ENCODE measurements around the gene DYRK3. TPM values are rescaled to one million over a fixed set of nuclear protein-coding genes. Genes with fewer than 3 reads are reported as not detected.

Gene DYRK3
- total RNA-seq, 1 donor from 2014 or later, result 12.1 TPM

GRCh38 chr1:206666954-206667665 is 31.8 kb downstream of the DYRK3 start:
- H3K4me1 Mint-ChIP-seq (ENCODE audit: low read depth), result peaks cover 25% of the 10 kb centered on the region
- H3K27ac Mint-ChIP-seq, result no peak overlapping the region
- intact Hi-C loops (cut with micrococcal nuclease), result loop anchor here (10.0 kb wide), 1 partner anchor 48 kb away; no protein-coding TSS in a partner anchor
- H3K9me3 Mint-ChIP-seq, result no peaks in the 10 kb centered on the region
- H3K4me3 Mint-ChIP-seq (ENCODE audit: low read depth), result no peak overlapping the region
- peaks cover 20% of the 10 kb centered on the region for H3K27me3 Mint-ChIP-seq (ENCODE audit: low read depth)
- no peak for DNase-seq (ENCODE audit: low spot score)
- H3K36me3 Mint-ChIP-seq (ENCODE audit: low read depth), result no peaks in the 10 kb centered on the region

GRCh38 chr1:206668351-206668750 is 33.0 kb downstream of the DYRK3 start:
- intact Hi-C loops (cut with micrococcal nuclease), result loop anchor here (10.0 kb wide), 1 partner anchor 46 kb away; no protein-coding TSS in a partner anchor
- Mint-ChIP-seq H3K36me3 (ENCODE audit: low read depth) (no peaks in the 10 kb centered on the region), H3K27me3 (ENCODE audit: low read depth) (peaks cover 14% of the 10 kb centered on the region), H3K27ac (no peak overlapping the region), H3K4me1 (ENCODE audit: low read depth) (peaks cover 16% of the 10 kb centered on the region), H3K9me3 (no peaks in the 10 kb centered on the region), H3K4me3 (ENCODE audit: low read depth) (no peak overlapping the region)
- DNase-seq (ENCODE audit: low spot score), result no peak

- Mint-ChIP-seq H3K36me3 (ENCODE audit: low read depth) (no peaks in the 10 kb centered on the region), H3K4me3 (ENCODE audit: low read depth) (no peak overlapping the region), H3K4me1 (ENCODE audit: low read depth) (peaks cover 16% of the 10 kb centered on the region), H3K27ac (no peak overlapping the region), H3K9me3 (no peaks in the 10 kb centered on the region), H3K27me3 (ENCODE audit: low read depth) (peaks cover 10% of the 10 kb centered on the region)
- intact Hi-C loops (cut with micrococcal nuclease), result loop anchor here (10.0 kb wide), 1 partner anchor 46 kb away; no protein-coding TSS in a partner anchor
- no peak for DNase-seq (ENCODE audit: low spot score)
These were observed 33.6 kb downstream of the DYRK3 start for GRCh38 chr1:206668874-206669410.

GRCh38 chr1:206672011-206672688 is 36.8 kb downstream of the DYRK3 start:
- no peaks in the 10 kb centered on the region for H3K9me3 Mint-ChIP-seq
- H3K27ac Mint-ChIP-seq, result no peak overlapping the region
- peaks cover 11% of the 10 kb centered on the region for H3K4me1 Mint-ChIP-seq (ENCODE audit: low read depth)
- intact Hi-C loops (cut with micrococcal nuclease), result no loop called here
- H3K27me3 Mint-ChIP-seq (ENCODE audit: low read depth), result peaks cover 4% of the 10 kb centered on the region
- DNase-seq (ENCODE audit: low spot score), result no peak
- H3K36me3 Mint-ChIP-seq (ENCODE audit: low read depth), result no peaks in the 10 kb centered on the region
- H3K4me3 Mint-ChIP-seq (ENCODE audit: low read depth), result no peak overlapping the region

- Mint-ChIP-seq H3K4me1 (ENCODE audit: low read depth) (peaks cover 5% of the 10 kb centered on the region), H3K27ac (no peak overlapping the region), H3K36me3 (ENCODE audit: low read depth) (no peaks in the 10 kb centered on the region), H3K27me3 (ENCODE audit: low read depth) (peaks cover 4% of the 10 kb centered on the region), H3K4me3 (ENCODE audit: low read depth) (no peak overlapping the region), H3K9me3 (no peaks in the 10 kb centered on the region)
- DNase-seq (ENCODE audit: low spot score), result no peak
- intact Hi-C loops (cut with micrococcal nuclease), result no loop called here
These were observed 37.8 kb downstream of the DYRK3 start for GRCh38 chr1:206672844-206673758.

GRCh38 chr1:206674236-206674635 is 38.9 kb downstream of the DYRK3 start:
- Mint-ChIP-seq H3K27ac (no peak overlapping the region), H3K36me3 (ENCODE audit: low read depth) (no peaks in the 10 kb centered on the region), H3K4me3 (ENCODE audit: low read depth) (no peak overlapping the region), H3K4me1 (ENCODE audit: low read depth) (peaks cover 7% of the 10 kb centered on the region), H3K9me3 (no peaks in the 10 kb centered on the region), H3K27me3 (ENCODE audit: low read depth) (peaks cover 4% of the 10 kb centered on the region)
- intact Hi-C loops (cut with micrococcal nuclease), result no loop called here
- DNase-seq (ENCODE audit: low spot score), result no peak

- intact Hi-C loops (cut with micrococcal nuclease), result no loop called here
- Mint-ChIP-seq H3K36me3 (ENCODE audit: low read depth) (no peaks in the 10 kb centered on the region), H3K9me3 (no peaks in the 10 kb centered on the region), H3K4me3 (ENCODE audit: low read depth) (no peak overlapping the region), H3K27ac (no peak overlapping the region), H3K27me3 (ENCODE audit: low read depth) (peaks cover 4% of the 10 kb centered on the region), H3K4me1 (ENCODE audit: low read depth) (peaks cover 11% of the 10 kb centered on the region)
- DNase-seq (ENCODE audit: low spot score), result no peak
These were observed 39.4 kb downstream of the DYRK3 start for GRCh38 chr1:206674745-206675175.

GRCh38 chr1:206676499-206676898 is 41.2 kb downstream of the DYRK3 start:
- Mint-ChIP-seq H3K4me1 (ENCODE audit: low read depth) (peaks cover 24% of the 10 kb centered on the region), H3K27ac (no peak overlapping the region), H3K4me3 (ENCODE audit: low read depth) (no peak overlapping the region), H3K36me3 (ENCODE audit: low read depth) (no peaks in the 10 kb centered on the region), H3K9me3 (no peaks in the 10 kb centered on the region), H3K27me3 (ENCODE audit: low read depth) (no peaks in the 10 kb centered on the region)
- DNase-seq (ENCODE audit: low spot score), result no peak
- intact Hi-C loops (cut with micrococcal nuclease), result no loop called here

GRCh38 chr1:206678490-206678889 is 43.2 kb downstream of the DYRK3 start:
- Mint-ChIP-seq H3K36me3 (ENCODE audit: low read depth) (no peaks in the 10 kb centered on the region), H3K4me3 (ENCODE audit: low read depth) (no peak overlapping the region), H3K27ac (no peak overlapping the region), H3K27me3 (ENCODE audit: low read depth) (no peaks in the 10 kb centered on the region), H3K9me3 (no peaks in the 10 kb centered on the region), H3K4me1 (ENCODE audit: low read depth) (peaks cover 33% of the 10 kb centered on the region)
- DNase-seq (ENCODE audit: low spot score), result no peak
- intact Hi-C loops (cut with micrococcal nuclease), result no loop called here

GRCh38 chr1:206679738-206680211 is 44.4 kb downstream of the DYRK3 start:
- peaks cover 43% of the 10 kb centered on the region for H3K4me1 Mint-ChIP-seq (ENCODE audit: low read depth)
- H3K27me3 Mint-ChIP-seq (ENCODE audit: low read depth), result peaks cover 1% of the 10 kb centered on the region
- H3K36me3 Mint-ChIP-seq (ENCODE audit: low read depth), result no peaks in the 10 kb centered on the region
- intact Hi-C loops (cut with micrococcal nuclease), result loop anchor here (5.0 kb wide), 1 partner anchor 122 kb away; no protein-coding TSS in a partner anchor
- H3K4me3 Mint-ChIP-seq (ENCODE audit: low read depth), result peak overlapping the region; percentile 59
- H3K9me3 Mint-ChIP-seq, result no peaks in the 10 kb centered on the region
- no peak for DNase-seq (ENCODE audit: low spot score)
- H3K27ac Mint-ChIP-seq, result peak overlapping the region; percentile 67

GRCh38 chr1:206680279-206680678 is 44.9 kb downstream of the DYRK3 start:
- Mint-ChIP-seq H3K9me3 (no peaks in the 10 kb centered on the region), H3K27ac (peak overlapping the region; percentile 67), H3K4me1 (ENCODE audit: low read depth) (peaks cover 43% of the 10 kb centered on the region), H3K36me3 (ENCODE audit: low read depth) (no peaks in the 10 kb centered on the region), H3K27me3 (ENCODE audit: low read depth) (peaks cover 1% of the 10 kb centered on the region), H3K4me3 (ENCODE audit: low read depth) (no peak overlapping the region)
- intact Hi-C loops (cut with micrococcal nuclease), result loop anchor here (5.0 kb wide), 1 partner anchor 123 kb away; no protein-coding TSS in a partner anchor
- DNase-seq (ENCODE audit: low spot score), result no peak

GRCh38 chr1:206681359-206681758 is 46.0 kb downstream of the DYRK3 start:
- intact Hi-C loops (cut with micrococcal nuclease), result loop anchor here (5.0 kb wide), 1 partner anchor 124 kb away; no protein-coding TSS in a partner anchor
- no peak overlapping the region for H3K4me3 Mint-ChIP-seq (ENCODE audit: low read depth)

More at GRCh38 chr1:206681359-206681758, 46.0 kb downstream of the DYRK3 start:
- peaks cover 43% of the 10 kb centered on the region for H3K4me1 Mint-ChIP-seq (ENCODE audit: low read depth)
- peaks cover 3% of the 10 kb centered on the region for H3K36me3 Mint-ChIP-seq (ENCODE audit: low read depth)
- no peaks in the 10 kb centered on the region for H3K9me3 Mint-ChIP-seq
- H3K27me3 Mint-ChIP-seq (ENCODE audit: low read depth), result peaks cover 1% of the 10 kb centered on the region
- no peak for DNase-seq (ENCODE audit: low spot score)
- H3K27ac Mint-ChIP-seq, result no peak overlapping the region
